Pancreas (tissue), 10 donors: ENCODE measurements around the gene RECQL5. TPM values are rescaled to one million over a fixed set of nuclear protein-coding genes. Genes with fewer than 3 reads are reported as not detected.

Experiments
- ATAC-seq, 4 donors: fragments of 200-7000 bp; cut with Tn5 transposase; one replicate each; pipeline versions ENCODE4 v1.8.0 to v1.9.1; 2020; ENCODE audit warnings: mild to moderate bottlenecking in 4 of 4, moderate library complexity in 4 of 4
- DNase-seq, 6 donors: peaks; one replicate each; pipeline ENCODE4 v3.0.0-alpha.2; 2020
- FAIRE-seq: peaks from 2 replicates; lab custom pipeline; 2012; peaks lifted over from hg19 to GRCh38; lab: Jason Lieb, UNC
- H3K27ac ChIP-seq, 4 donors: fragments of 200-600 bp; sonication (generic); 1 replicate in 3 of 4; 2 replicates in 1 of 4; pipeline versions ENCODE4 v1.5.0 to v1.8.0; 2020
- H3K27me3 ChIP-seq, 4 donors: fragments of 200-600 bp; one replicate each; pipeline ENCODE4 v1.8.0; 2021
- H3K36me3 ChIP-seq, 3 donors: fragments of 200-600 bp; sonication (generic) in 1 of 3; one replicate each; pipeline versions ENCODE4 v1.5.0 to v1.8.0; 2020 to 2021
- H3K4me1 ChIP-seq, 3 donors: fragments of 200-600 bp; one replicate each; pipeline ENCODE4 v1.8.0; 2021
- H3K4me3 ChIP-seq, 4 donors: fragments of 200-600 bp; sonication (generic) in 2 of 4; one replicate each; pipeline versions ENCODE4 v1.5.0 to v1.8.0; 2020 to 2021
- H3K9me3 ChIP-seq, 4 donors: fragments of 200-600 bp; one replicate each; pipeline ENCODE4 v1.8.0; 2021
- WGBS, 2 donors: extraction: QIAGEN DNeasy Blood & Tissue Kit; methylation state at CpG; one replicate each; pipeline ENCODE4 v1.1.7; 2013; 5-methylcytosine and 5-hydroxymethylcytosine counted together
- intact Hi-C, 3 donors: fragments of 100-400 bp; cut with DNase I; formaldehyde crosslinking; loops; one replicate each; pipeline versions ENCODE4 v1.11.1 to v1.14.2; 2022
- polyA plus RNA-seq, 2 donors: library from polyadenylated mRNA; stranded (reverse); fragments of 200-250 nt; gene quantifications; one replicate each; pipeline ENCODE4 v1.2.3, GENCODE V29; 2013
- total RNA-seq, 6 donors: library from RNA; stranded (reverse); fragmentation: NEBNext Ultra II Directional in 4 of 6; extraction: Animal tissue kit (Norgen Biotek cat#: 25700) in 4 of 6; gene quantifications; one replicate each; pipeline versions ENCODE4 v1.2.1 to v1.2.4, GENCODE V29; 2021 to 2023
- TF ChIP-seq, protein P1 (sequence below), 4 donors: fragments of 200-600 bp; sonication (generic) in 3 of 4; IDR thresholded peaks; one replicate each; pipeline versions ENCODE4 v1.5.0 to v1.8.0; 2021; ENCODE audit warnings: antibody characterized with exemption in 4 of 4
- donor health status: healthy with polysubstance abuse.
- donor health status: DM: no; HTN: no; CAD: no; lungs with moderate emphysema.
- donor health status: DM: no; HTN: no; CAD: no.
- donor health status: control.
- donor health status: control.
- donor health status: Bipolar disorder and iron deficiency.
- donor health status: DM: yes; HTN: yes; CAD: no.
- donor health status: DM: no; HTN: no; CAD: no.
- donor health status: DM: no; HTN: no; CAD: no.
- donor health status: DM: yes; HTN: yes; CAD: no.

RECQL5 gene
- total and polyA plus RNA-seq, 8 donors = 8.7 to 65.2 (median 14.9) TPM

DNA sequence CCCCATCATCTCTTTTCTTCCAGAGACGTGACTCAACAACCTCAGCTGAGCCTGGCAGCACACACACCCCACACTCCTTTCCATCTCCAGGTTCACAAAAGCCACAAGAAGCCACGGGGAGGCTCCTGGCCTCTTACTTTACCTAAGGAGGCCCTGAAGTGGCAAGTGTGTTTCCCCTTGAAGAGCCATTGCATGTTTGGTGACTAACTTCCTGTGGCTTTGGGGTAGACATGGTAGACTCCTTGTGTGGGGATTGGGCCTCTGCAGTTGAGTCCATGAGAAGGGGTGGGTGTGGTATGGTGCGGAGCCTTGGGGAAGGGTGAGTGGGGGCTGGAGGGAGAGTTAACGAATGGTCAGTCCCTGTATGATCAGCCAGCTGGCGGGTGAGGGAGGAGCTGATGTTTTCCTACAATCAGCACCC is 24.4 kb upstream of the RECQL5 start:
- TF ChIP-seq, protein P1, sequence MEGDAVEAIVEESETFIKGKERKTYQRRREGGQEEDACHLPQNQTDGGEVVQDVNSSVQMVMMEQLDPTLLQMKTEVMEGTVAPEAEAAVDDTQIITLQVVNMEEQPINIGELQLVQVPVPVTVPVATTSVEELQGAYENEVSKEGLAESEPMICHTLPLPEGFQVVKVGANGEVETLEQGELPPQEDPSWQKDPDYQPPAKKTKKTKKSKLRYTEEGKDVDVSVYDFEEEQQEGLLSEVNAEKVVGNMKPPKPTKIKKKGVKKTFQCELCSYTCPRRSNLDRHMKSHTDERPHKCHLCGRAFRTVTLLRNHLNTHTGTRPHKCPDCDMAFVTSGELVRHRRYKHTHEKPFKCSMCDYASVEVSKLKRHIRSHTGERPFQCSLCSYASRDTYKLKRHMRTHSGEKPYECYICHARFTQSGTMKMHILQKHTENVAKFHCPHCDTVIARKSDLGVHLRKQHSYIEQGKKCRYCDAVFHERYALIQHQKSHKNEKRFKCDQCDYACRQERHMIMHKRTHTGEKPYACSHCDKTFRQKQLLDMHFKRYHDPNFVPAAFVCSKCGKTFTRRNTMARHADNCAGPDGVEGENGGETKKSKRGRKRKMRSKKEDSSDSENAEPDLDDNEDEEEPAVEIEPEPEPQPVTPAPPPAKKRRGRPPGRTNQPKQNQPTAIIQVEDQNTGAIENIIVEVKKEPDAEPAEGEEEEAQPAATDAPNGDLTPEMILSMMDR (IDR thresholded peaks at IDR 0.05) = no peak
- WGBS, 2 donors = 63 to 76% methylated on average over 5 of the region's 5 CpGs
- peaks cover 0 to 20% (median 8%) of the 10 kb centered on the region in 3 donors for H3K4me1 ChIP-seq

DNA sequence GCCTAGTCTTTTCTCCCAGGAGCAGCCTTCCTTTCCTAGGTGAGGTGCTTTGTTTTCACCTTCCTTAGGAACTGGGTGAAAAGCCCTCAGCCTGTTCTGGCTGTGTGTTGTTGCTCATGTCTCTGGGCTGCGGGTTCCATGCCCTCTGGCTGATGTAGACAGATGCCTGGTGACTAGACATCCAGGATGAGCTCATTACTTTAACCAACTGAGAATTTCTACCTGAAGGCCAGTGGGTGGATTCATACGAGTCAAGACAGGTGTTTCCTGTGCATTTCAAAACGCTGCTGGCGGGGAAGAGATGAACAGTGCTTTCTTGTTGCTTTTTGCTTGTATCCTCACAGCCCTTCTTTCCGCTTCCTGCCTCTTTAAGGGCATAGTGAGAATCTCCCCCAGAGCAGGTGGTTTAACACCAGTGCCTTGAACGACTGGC is 22.5 kb upstream of the RECQL5 start:
- intact Hi-C loops = no loop called here
- Histone ChIP-seq H3K36me3 (peaks cover 0 to 3% (median 0%) of the 10 kb centered on the region in 3 donors), H3K4me3 (no peak overlapping the region), H3K9me3 (no peaks in the 10 kb centered on the region), H3K27me3 (no peaks in the 10 kb centered on the region), H3K27ac (peak overlapping the region in 2 of 4 donors; percentile 27 to 34), H3K4me1 (peaks cover 0 to 25% (median 8%) of the 10 kb centered on the region in 3 donors)
- 79 to 80% methylated on average over 6 of the region's 6 CpGs for WGBS, 2 donors
- peak in 2 of 6 donors; percentile 5 to 12 for DNase-seq
- TF ChIP-seq, protein P1 (IDR thresholded peaks at IDR 0.05) = no peak
- no peak for ATAC-seq
- no peak for FAIRE-seq

More for the DNA sequence above, 24.4 kb upstream of the RECQL5 start:
- FAIRE-seq (no peak), DNase-seq (peak in 1 of 6 donors; percentile 7), ATAC-seq (no peak)
- intact Hi-C loops = no loop called here
- no peak overlapping the region for H3K4me3 ChIP-seq
- H3K9me3 ChIP-seq = no peaks in the 10 kb centered on the region
- H3K36me3 ChIP-seq = peaks cover 0 to 11% (median 0%) of the 10 kb centered on the region in 3 donors
- H3K27ac ChIP-seq = peak overlapping the region; percentile 5 to 93 (median 56)
- no peaks in the 10 kb centered on the region for H3K27me3 ChIP-seq

DNA sequence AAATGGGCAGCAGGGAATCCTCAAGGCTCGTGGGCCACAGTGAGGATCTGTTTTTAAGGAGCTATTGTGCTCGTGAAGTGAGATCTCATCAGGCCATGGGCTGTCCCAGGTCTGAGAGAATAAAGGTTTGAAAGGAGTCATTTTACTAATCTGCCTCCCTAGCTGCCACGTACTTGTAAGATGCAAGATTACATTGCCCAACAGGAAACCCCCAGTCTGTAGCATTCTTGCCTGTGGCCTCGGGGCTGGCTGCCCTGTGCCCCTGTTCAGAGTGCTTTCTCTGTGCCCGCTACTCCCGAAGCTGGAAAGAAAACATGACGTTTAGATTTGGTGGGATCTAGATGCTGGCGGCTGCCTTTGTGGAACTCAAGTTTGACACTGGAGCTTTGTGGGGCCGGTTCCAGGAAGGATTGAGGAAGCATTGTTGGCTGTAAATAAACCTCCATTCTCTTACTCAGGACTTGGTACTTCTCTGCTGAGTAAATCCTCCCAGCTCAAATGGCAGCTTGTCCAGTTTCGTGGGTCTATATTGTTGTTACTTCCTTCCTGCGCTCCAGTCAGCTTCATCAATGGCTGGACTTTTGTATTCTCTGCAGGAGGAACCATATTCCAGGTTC is 21.4 kb upstream of the RECQL5 start:
- Histone ChIP-seq H3K9me3 (no peaks in the 10 kb centered on the region), H3K36me3 (no peaks in the 10 kb centered on the region), H3K27me3 (no peaks in the 10 kb centered on the region), H3K4me1 (peaks cover 0 to 31% (median 8%) of the 10 kb centered on the region in 3 donors), H3K27ac (peak overlapping the region in 2 of 4 donors; percentile 27 to 34), H3K4me3 (no peak overlapping the region)
- WGBS, 2 donors = 79 to 84% methylated on average over 11 of the region's 11 CpGs
- FAIRE-seq (no peak), ATAC-seq (no peak), DNase-seq (peak in 2 of 6 donors; percentile 11 to 40)
- intact Hi-C loops = no loop called here
- TF ChIP-seq, protein P1 (IDR thresholded peaks at IDR 0.05) = no peak

DNA sequence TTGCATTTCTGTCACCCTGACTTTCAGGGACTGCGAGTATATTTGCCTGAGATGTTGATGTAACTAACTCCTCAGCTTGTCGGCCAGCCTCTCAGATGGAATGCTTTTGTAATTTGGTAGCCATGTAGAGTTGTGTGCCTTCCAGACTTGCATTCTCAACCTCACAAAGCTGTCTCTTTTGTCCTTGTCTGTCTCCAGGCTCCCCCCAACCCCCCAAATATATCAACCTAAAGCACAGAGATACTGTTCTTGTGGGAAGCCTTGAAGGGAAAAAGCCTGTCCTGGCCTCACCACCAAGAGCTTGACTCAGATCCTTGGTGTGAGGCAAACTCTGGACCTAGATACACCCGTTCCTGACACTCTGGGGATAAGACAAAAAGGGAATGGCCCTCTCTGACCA is 18.5 kb upstream of the RECQL5 start:
- FAIRE-seq (no peak), DNase-seq (no peak), ATAC-seq (no peak)
- peaks cover 0 to 26% (median 1%) of the 10 kb centered on the region in 3 donors for H3K4me1 ChIP-seq
- no peak overlapping the region for H3K4me3 ChIP-seq
- no peak overlapping the region for H3K27ac ChIP-seq
- no peaks in the 10 kb centered on the region for H3K9me3 ChIP-seq
- intact Hi-C loops = no loop called here
- H3K36me3 ChIP-seq = no peaks in the 10 kb centered on the region
- TF ChIP-seq, protein P1 (IDR thresholded peaks at IDR 0.05) = no peak
- WGBS, 2 donors = 67 to 75% methylated on average over 3 of the region's 3 CpGs
- H3K27me3 ChIP-seq = no peaks in the 10 kb centered on the region

DNA sequence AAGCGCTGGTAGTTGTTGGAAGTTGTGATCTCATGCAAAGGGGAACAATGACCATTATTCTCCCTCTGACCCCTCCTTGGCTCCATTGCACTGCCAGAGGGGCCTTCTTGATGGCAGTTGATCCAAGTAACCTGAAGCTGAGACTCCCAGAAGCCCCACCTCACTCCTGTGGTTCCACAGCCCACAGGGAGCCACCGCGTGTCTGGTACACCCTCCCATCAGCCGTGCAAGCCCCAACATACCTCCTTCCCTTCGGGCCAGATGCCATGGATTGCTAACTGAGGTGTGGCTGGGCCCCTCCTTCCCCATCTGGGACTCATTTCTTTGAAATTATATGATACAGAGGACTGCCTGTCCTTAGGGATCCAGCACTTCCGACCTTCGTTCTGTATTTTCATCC is 18.0 kb upstream of the RECQL5 start:
- Histone ChIP-seq H3K36me3 (no peaks in the 10 kb centered on the region), H3K27me3 (no peaks in the 10 kb centered on the region), H3K4me3 (no peak overlapping the region), H3K4me1 (peaks cover 0 to 24% (median 0%) of the 10 kb centered on the region in 3 donors), H3K27ac (peak overlapping the region in 2 of 4 donors; percentile 5 to 23), H3K9me3 (no peaks in the 10 kb centered on the region)
- no peak for FAIRE-seq
- ATAC-seq = peak in 3 of 4 donors; percentile 21 to 45 (median 38)
- 71 to 79% methylated on average over 7 of the region's 7 CpGs for WGBS, 2 donors
- DNase-seq = peak in 2 of 6 donors; percentile 12 to 34
- TF ChIP-seq, protein P1 (IDR thresholded peaks at IDR 0.05) = no peak
- intact Hi-C loops = no loop called here
